Testis (tissue), 2 donors: ENCODE measurements around the gene FBXO11.

ENCODE experiments used
- POLR2A ChIP-seq: fragments of 450-650 bp; IDR thresholded peaks from one replicate; pipeline ENCODE4 v1.6.1; 2017; ENCODE audit warnings: antibody characterized with exemption, mild to moderate bottlenecking, moderate library complexity
- TF ChIP-seq, protein P1 (sequence below), 3 experiments: fragments of 450-650 bp in 2 of 3; fragments of 200-600 bp in 1 of 3; sonication (generic) in 1 of 3; IDR thresholded peaks; one replicate each; pipeline ENCODE4 v1.5.1; 2016 to 2019; ENCODE audit warnings: antibody characterized with exemption in 3 of 3, mild to moderate bottlenecking in 2 of 3, moderate library complexity in 1 of 3

- TF ChIP-seq, protein P1, sequence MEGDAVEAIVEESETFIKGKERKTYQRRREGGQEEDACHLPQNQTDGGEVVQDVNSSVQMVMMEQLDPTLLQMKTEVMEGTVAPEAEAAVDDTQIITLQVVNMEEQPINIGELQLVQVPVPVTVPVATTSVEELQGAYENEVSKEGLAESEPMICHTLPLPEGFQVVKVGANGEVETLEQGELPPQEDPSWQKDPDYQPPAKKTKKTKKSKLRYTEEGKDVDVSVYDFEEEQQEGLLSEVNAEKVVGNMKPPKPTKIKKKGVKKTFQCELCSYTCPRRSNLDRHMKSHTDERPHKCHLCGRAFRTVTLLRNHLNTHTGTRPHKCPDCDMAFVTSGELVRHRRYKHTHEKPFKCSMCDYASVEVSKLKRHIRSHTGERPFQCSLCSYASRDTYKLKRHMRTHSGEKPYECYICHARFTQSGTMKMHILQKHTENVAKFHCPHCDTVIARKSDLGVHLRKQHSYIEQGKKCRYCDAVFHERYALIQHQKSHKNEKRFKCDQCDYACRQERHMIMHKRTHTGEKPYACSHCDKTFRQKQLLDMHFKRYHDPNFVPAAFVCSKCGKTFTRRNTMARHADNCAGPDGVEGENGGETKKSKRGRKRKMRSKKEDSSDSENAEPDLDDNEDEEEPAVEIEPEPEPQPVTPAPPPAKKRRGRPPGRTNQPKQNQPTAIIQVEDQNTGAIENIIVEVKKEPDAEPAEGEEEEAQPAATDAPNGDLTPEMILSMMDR (IDR thresholded peaks at IDR 0.05), result no peak
- TF ChIP-seq POLR2A, result no peak
These were observed 154.4 kb downstream of the FBXO11 start for GRCh38 chr2:47751856-47752414.
